T follicular helper cell (primary cell): ENCODE data around the gene IFNL2.
"Not testable (repeated sequence)": the region's sequence is repeated elsewhere in the genome, so short reads cannot be mapped to it uniquely, and the experiment has no call there.

ENCODE experiments used
- DNase-seq: peaks from one replicate; pipeline ENCODE4 v3.0.0-alpha.2; 2020; ENCODE audit warnings: low read depth

IFNL2 gene

DNA sequence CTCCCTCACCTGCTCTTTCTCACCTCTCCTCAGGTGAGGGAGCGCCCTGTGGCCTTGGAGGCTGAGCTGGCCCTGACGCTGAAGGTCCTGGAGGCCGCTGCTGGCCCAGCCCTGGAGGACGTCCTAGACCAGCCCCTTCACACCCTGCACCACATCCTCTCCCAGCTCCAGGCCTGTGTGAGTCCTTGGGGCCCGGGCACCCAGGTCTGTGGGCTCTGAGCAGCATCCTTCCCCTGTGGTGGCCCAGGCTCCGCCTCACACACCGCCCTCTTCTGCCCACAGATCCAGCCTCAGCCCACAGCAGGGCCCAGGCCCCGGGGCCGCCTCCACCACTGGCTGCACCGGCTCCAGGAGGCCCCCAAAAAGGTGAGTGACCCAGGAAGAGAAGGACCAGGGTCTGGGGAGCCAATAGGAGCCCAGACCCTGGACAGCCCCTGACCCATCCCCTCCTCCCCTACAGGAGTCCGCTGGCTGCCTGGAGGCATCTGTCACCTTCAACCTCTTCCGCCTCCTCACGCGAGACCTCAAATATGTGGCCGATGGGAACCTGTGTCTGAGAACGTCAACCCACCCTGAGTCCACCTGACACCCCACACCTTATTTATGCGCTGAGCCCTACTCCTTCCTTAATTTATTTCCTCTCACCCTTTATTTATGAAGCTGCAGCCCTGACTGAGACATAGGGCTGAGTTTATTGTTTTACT, 29.9 kb downstream of the IFNL2 start:
- DNase-seq: no peak

DNA sequence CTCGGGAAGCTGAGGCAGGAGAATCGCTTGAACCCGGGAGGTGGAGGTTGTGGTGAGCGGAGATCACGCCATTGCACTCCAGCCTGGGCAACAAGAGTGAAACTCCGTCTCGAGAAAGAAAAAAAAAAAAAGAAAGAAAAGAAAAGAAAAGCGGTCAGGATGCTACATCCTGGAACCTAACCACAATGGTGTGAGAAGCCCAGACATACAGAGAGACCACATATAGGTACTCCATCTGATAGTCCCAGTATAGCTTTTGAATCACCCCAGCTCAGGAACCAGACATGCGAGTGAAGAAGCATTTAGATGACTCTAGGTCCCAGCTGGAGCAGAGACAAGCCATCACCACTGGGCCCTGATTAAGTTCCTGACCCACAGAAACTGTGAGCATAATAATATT, 31.2 kb downstream of the IFNL2 start:
- no peak for DNase-seq

DNA sequence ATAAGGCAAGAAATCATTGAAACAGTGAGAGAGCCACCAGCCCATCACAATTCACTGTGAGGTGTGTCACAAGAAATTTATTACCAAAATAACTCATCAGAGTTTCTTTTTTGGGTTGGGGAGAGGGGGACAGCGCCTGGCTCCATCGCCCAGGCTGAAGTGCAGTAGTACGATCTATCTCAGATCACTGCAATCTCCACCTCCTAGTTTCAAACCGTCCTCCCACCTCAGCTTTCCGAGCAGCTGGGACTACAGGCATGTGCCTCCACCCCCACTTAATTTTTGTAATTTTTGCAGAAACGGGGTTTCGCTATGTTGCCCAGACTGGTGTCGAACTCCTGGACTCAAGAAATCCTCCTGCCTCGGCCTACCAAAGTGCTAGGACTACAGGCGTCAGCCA, 31.6 kb downstream of the IFNL2 start:
- DNase-seq: no peak

DNA sequence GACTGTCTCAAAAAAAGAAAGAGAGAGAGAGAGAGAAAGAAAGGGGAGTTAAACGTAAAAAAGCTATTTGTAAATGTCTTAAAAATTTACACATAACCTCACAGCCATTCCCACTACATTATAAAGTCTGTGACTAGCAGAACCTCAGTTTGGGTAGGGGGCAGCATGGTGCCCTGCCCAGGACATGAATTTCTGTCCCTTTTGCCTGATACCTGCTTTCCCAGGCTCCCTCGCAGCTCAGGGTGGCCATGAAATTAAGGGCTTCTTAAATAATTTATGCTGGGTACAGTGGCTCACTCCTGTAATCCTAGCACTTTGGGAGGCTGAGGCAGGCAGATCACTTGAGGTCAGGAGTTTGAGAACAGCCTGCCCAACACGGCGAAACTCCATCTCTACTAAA, 32.8 kb downstream of the IFNL2 start:
- no peak for DNase-seq

DNA sequence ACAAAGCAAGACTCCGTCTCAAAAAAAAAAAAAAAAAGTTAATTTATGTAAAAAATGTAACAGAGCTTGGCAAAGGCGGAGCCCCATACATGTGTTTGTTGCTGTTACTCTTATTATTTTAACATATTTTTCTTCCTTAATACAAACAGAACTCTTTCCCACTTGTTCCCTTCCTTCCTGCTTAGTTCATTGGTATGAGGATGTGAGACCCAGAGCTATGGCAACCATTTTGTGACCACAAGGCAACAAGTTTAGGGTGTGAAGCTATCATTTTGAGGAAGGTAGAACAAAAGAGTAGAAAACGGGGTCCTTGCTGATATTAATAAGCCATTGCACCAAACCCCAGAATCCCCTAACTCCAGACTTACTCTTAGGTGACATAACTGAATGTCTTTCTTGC, 33.4 kb downstream of the IFNL2 start:
- DNase-seq: no peak

DNA sequence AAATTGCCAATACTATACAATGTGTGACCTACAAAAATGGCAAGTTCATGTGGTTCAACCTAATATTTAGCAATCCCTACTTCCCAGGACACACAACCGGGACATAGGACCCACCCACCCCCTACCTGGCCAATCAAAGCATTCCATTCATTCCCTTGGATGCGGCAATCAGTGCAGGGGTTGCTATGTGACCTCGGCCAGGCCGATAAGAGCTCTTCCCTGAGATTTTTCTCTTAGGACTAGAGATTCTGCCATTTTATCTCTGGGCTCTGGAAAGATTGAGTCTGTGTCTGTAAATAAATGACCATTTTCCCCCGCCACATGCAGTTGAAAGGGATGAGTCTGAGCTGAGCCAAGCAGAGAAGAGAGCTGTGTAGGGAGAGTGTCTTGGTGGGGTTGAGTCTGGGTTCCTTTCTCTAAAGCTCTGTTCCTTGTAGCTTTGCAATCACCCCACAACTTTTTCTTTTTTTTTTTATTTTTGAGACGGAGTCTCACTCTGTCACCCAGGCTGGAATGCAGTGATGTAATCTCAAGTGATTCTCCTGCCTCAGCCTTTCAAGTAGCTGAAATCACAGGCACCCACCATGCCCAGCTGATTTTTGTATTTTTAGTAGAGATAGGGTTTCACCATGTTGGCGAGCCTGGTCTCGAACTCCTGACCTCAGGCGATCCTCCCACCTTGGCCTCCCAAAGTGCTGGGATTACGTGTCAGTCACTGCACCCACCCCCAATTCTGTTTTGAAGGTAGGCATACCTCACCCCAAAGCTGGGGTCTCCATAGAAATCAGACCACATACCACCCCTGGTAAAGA, 35.4 kb downstream of the IFNL2 start:
- DNase-seq: no peak

DNA sequence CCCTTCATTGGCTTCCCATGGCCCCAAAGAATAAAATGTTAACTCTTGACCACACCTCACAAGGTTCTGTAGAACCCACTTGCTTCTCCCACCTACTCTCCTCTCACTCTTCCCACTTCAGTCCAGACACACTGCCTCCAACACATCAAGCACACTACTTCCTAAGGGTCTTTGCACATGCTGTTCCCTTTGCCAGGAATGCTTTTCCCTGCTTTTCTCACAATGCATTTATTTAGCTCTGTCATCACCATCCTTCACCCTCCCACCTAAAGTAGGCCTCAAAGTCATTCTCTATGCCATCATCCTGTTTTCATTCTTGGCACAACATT, 36.0 kb downstream of the IFNL2 start:
- no peak for DNase-seq

DNA sequence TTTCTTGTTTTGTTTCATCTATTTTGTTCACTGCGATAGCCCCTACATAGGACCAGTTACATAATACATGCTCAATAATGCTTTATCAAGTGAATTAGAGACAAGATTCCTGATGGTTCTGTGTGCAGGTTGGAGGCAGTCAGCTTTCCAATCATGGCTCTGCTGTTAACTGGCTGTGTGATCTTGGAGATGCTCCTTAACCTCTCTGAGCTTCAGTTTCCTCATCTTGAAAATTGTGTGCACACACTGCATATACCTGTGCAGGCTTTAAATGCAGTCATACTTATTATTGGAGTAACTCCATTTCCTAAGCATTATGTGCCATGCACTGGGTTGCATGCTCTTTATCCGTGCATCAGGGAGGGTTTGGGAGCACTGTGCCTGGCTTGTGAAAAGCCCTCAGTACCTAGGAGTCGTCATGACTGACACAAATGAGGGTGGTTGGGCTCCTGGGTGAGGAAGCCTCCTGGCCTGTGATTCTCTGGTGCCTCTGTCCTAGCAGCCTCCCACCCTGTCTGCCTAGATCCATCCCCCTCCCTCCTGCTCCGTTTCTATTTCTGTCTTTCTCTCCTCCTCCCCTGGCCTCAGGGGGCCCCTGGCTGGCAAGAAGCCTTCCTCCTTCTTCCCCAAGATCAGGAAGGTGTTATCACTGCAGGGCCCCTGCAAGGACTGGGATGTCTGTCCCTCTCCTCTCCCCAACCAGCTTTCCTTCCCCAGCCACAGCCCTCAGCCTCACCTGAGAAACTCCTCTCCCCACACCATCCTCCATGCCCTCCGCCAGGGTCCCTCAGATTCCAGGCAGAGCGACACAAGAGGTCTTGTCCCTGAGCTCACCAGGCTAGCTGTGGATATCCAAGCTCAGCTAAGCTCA, 36.7 kb downstream of the IFNL2 start:
- no peak for DNase-seq

DNA sequence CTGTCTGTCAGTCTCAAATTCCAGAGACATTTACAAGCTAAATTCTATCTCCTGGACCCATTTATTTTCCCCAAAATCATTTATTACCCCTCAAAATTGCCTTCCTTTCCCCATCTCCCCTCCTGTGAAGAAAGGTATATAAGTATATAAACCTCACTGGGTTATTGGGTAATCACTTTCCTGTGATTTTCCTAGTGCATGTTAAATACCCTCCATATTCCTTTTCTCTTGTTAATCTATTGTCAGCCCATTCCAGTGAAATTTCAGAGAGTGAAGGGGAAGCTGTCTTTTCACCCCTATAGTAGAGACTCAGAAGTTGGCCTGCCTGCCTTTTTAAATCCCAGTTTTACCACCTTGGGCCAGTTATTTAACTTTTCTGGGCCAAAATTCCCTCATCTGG, 37.9 kb downstream of the IFNL2 start:
- no peak for DNase-seq

DNA sequence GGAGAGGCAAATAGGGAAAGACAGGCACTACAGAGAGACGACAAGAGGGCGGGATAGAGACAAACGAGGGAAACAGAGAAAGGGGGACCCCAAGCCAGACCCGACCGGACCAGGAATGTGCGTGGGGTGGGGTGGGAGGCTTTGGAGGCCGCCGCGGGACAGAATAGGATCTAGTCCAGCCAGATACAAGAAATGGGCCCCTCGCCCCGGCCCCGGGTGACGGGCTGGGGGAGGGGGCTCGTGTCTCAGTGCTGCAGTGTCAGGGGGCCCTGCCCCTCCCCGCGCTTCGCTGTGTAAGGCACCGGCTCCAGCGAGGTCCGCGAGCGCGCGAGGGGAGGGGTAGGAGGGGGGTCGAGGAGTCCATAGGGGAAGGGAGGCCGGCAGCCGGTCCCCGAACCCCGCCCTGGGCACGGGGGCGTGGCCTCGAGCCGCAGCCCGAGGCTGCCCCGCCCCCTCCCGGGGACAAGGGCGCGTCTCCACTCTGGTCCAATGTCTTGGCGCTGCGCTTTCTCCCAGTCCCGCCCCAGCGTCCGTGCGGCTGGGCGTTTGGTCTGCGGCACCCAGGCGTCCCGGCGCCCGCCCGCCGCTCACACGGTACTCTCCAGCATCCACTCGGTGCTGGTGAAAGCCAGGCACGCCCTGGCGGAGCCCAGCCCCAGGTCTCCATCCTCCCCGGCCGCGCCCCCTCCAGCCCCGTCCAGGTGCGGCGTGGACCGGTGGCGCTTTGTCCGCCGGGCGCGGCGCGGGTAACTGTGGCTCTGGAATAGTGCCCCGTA, 39.0 kb downstream of the IFNL2 start:
- no peak for DNase-seq

DNA sequence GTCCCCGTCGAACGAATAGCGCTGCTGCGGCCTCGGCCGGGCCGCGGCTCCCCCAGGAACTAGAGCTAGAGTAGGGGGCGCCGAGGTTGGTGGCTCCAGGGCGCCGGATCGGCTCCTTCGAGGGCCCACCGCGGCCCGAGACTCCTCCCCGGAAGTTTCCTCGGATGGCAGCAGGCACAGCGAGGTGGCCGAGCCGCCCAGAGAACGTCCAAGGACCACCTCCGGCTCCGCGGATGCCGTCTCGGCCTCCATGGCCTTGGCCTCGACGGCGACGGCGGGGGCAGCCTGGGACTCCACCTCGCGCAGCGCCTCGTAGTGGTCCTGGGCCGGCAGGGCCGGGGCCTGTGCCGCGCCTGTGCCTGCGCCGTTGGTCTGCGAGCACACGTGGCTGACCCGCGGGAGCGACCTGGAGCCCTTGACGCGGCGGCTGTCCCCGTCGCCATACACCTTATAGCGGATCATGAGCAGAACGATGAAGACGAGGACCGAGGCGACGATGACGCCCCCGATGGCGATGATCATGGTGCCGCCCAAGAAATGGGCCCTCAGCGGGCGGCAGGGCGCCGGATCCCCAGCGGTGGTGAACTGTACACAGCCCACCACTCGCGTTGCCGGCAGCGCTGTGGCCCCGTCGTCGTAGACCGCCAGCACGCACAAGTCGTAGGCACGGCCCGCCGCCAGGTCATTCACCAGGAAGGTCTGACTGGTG, 39.8 kb downstream of the IFNL2 start:
- no peak for DNase-seq

DNA sequence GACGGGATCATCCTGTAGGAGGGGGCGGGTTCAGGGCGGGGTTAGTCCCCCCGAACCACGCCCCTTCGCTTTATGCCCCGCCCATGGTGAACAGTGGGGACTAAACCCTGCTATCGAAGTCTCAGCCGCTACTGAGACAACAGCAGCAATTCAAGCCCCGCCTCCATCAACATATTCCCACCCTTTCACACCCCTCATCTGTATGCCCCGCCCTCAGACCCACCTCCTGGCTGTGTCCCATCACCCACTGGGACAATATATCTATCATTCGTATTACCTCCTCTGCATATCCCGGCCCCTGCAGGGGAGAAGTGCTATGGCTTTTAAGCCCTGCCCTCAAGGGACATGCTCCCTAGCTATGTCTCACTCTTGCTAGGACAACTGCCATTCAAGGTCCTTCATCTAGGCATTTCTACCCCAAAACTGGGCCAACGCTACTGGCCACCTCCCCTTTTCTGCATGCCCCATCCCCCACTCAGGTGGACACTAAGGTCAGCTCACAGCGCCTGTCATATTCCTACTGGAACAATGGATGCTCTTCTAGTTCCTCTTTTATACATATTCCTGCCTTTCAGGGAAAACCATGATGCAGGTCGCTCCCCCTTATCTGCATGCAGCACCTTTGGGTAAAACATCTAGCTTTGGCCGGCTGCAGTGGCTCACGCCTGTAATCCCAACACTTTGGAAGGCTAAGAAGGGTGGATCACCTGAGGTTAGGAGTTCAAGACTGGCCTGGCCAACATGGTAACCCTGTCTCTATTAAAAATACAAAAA, 40.5 kb downstream of the IFNL2 start:
- no peak for DNase-seq

DNA sequence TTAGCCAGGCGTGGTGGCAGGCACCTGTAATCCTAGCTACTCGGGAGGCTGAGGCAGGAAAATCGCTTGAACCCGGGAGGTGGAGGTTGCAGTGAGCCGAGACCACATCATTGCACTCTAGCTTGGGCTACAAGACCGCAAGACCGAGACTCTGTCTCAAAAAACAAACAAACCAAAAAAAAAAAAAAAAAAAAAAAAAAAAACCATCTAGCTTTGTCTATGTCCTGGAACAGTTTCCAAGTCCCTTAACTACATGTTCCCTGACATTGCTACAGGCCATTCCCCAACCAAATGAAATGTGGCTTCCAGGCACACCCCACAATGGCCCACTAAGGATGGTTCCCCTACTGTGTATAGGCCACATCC, 41.1 kb downstream of the IFNL2 start:
- DNase-seq: not testable (repeated sequence)

DNA sequence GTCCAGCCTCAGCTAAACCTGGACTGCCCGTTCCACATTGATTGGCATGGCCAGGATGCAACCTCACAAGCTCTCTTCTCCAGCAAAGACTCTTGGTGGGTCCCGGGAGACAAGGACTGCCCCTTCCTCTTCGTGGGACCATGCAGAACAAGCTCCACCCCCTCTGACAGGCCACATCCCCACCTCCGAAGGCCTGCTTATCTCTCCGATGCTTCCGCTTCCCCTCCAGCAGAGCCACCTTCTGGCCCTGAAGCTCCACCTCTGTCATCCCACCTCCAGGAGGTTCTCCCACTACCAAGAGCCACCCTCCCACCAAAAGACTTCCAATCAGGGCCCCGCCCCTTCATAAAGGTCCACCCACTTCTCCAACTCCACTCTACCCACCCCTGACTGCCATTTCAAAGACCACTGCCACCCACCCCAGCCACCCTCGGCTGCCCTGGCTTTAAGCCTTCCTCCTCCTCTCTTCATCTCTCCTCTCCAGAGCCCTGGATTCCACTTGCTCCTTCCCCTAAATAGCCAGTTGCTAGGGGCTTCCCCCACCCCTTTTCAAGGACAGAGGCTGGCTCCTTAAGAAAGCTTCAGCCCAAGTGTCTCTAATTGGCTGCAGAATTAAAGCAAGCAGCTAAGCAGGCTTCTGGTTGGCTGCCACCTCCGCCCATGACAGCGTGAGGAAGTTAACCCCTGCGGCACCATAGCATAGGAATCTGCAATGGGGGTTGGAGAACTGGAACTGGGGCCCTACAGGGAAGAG, 42.5 kb downstream of the IFNL2 start:
- DNase-seq: no peak

DNA sequence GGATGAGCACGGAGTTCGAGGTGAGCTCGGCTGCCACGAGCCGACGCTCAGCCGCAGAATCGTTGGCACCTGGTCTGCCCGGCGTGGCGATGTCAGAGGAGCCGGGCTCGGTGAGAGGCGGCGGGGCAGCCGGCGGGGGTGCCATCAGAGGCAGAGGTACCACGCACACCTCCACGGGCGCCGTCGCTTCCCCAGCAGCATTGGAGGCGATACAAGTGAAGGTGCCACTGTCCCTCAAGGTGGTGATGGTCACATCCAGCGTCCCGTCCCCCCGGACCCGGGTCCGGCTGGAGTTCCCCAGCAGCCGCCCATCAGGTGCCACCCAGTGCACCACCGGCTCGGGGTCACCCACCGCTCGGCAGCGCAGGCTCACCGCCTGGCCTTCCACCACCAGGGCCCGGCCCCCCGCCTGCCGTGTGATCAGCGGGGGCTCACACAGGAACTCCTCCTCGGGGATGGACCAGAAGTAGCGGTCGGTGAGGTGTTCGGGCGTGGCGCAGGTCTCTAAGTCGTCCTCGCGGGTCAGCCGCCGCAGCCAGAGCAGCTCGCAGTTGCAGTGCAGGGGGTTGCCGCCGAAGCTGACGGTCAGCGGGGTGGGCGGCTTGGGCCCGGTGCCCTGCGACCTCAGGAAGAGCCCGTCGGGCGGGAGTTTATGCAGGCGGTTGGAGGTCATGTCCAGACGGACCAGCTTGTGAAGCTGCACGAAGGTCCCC, 46.0 kb downstream of the IFNL2 start:
- DNase-seq: no peak

DNA sequence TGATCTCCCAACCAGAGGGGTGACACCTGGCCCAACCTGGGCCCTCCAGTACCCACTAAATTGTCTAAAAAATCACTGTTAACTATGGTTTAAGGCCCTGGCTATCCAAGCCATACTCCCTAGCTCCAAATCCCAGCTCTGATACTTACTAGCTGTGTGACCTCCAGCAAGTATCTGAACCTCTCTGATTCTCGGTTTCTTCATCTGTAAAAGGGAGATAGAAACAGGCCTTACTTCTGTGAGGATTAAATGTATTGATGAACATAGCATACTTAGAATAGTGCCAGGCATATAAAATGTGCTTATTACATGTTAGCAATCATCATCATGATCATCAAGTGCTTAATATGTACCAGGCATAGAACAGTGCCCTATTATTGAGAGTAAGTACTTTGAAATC, 47.7 kb downstream of the IFNL2 start:
- no peak for DNase-seq

DNA sequence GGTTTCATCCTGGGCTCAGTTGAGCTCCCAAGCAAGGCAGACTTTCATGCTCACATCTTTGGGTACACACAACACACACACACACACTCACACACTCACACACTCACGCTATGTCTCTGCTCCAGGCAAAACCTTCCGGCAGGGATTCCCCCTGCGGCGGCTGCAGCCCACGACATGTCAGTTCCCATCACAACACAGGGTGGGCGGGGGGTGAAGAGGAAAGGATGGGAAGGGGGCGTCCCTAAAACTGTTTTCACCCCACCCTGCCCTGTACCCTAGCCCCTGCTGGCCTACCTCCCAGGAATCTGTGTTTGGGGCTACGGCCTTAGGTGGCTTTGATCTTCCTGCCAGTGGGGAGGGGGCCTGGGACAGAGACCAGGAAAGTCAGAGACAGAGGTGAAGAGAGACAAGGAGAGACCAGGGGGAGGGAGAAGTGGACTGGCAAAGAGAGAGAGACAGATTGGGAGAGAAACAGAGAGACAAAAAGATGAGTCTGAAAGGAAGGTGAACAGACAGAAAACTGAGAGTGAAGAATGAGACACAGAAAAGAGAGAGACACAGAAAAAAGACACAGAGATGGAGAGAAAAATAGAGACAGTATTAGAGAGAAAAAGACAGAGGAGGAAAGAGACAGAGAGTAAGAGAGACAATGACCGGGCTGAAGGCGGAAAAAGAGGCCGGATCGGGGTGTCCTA, 48.6 kb downstream of the IFNL2 start:
- DNase-seq: no peak

DNA sequence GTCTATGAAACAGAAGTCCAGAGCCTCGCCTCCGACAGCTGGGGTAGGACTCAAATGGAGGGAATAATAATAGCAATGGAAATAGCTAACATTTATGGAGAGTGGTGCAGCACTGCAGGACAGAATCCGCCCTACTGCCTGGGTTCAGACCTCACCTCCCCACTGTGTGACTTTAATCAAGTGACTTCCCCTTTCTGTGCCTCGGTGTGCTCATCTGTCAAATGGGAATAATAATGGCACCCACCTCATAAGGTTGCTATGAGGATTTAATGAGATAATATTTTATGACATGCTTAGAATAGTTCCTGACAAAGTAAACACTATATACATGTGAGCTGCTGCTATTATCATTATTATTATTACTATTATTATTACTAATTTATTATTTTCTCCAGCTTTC, 49.3 kb downstream of the IFNL2 start:
- no peak for DNase-seq

DNA sequence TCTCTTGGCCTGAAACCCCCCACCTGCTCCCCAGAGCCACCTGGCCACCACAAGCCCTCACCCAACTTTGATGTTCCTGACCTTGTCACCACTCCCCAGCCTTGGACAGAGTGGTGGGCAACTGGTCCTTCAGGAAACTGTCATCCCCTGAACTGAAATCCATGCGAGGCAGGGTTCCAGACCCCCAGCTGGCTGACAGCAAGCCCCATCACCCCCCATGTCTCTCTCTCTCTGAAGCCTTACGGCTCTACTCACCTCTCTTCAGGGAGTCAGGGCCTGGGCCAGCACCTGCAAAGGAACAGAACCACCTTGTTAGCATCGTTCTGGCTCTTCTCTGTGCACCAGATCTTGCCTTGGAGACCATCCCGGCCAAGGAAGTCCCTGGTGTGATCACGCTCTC, 49.9 kb downstream of the IFNL2 start:
- no peak for DNase-seq
